ENCODE measurements around the gene CPNE7.

Gene CPNE7

GRCh38 chr16:89550421-89551007 lies 25.0 kb upstream of the CPNE7 start:
- DNase-seq, result no peak

- no peak for DNase-seq
These were observed 23.2 kb upstream of the CPNE7 start for GRCh38 chr16:89552329-89552728.

- DNase-seq, result no peak
These were observed 22.6 kb upstream of the CPNE7 start for GRCh38 chr16:89552913-89553312.

GRCh38 chr16:89553733-89554132 lies 21.8 kb upstream of the CPNE7 start:
- DNase-seq, result no peak

- no peak for DNase-seq
These were observed 21.2 kb upstream of the CPNE7 start for GRCh38 chr16:89554343-89554742.

GRCh38 chr16:89555265-89555664 lies 20.3 kb upstream of the CPNE7 start:
- DNase-seq, result no peak

- DNase-seq, result no peak
These were observed 19.8 kb upstream of the CPNE7 start for GRCh38 chr16:89555780-89556179.

GRCh38 chr16:89556750-89557689 lies 18.5 kb upstream of the CPNE7 start:
- DNase-seq, result peak; percentile 64

- no peak for DNase-seq
These were observed 17.7 kb upstream of the CPNE7 start for GRCh38 chr16:89557690-89558490.

- peak; percentile 96 for DNase-seq
These were observed 15.0 kb upstream of the CPNE7 start, which contains the start of gene RPL13 for GRCh38 chr16:89560378-89561141. Gene RPL13, plus strand, starts transcription at chr16:89560682. Its CDS starts 278 bp downstream, at chr16:89560960.

GRCh38 chr16:89561142-89561883 lies 14.2 kb upstream of the CPNE7 start:
- no peak for DNase-seq

- DNase-seq, result no peak
These were observed 13.5 kb upstream of the CPNE7 start for GRCh38 chr16:89561884-89562599.

- no peak for DNase-seq
These were observed 12.6 kb upstream of the CPNE7 start for GRCh38 chr16:89562939-89563338.

GRCh38 chr16:89563639-89564392 lies 11.7 kb upstream of the CPNE7 start:
- DNase-seq, result no peak

GRCh38 chr16:89564476-89565255 lies 10.9 kb upstream of the CPNE7 start:
- peak; percentile 33 for DNase-seq

- no peak for DNase-seq
These were observed 10.4 kb upstream of the CPNE7 start for GRCh38 chr16:89565256-89565505.

- peak; percentile 63 for DNase-seq
These were observed 9.8 kb upstream of the CPNE7 start for GRCh38 chr16:89565506-89566372.

GRCh38 chr16:89567656-89568594 lies 7.6 kb upstream of the CPNE7 start:
- DNase-seq, result no peak

Data from EL (cell line).